H1 (cell line): ENCODE measurements around the gene RGS6. TPM values are rescaled to one million over a fixed set of nuclear protein-coding genes. Genes with fewer than 3 reads are reported as not detected.

Experiments
- CTCF ChIA-PET: fragments of 300-600 bp; sonication (Branson Sonifier 250); formaldehyde crosslinking; loops from one replicate; lab custom pipeline; 2021; ENCODE audit not compliant: partially characterized antibody; lab: Charles Lee
- POLR2A ChIA-PET: fragments of 300-600 bp; sonication (Branson Sonifier 250); formaldehyde crosslinking; loops from one replicate; lab custom pipeline; 2021; ENCODE audit warnings: inconsistent platforms; ENCODE audit not compliant: partially characterized antibody; lab: Charles Lee
- DNase-seq, 2 experiments: peaks; one replicate each; pipeline versions ENCODE4 v3.0.0 to v3.0.0-alpha.2; 2010 to 2022; ENCODE audit warnings: low spot score in 2 of 2, low read depth in 1 of 2, mixed read lengths in 1 of 2
- FAIRE-seq: peaks from 2 replicates; lab custom pipeline; 2011; peaks lifted over from hg19 to GRCh38; lab: Jason Lieb, UNC
- H2AFZ ChIP-seq: 2 replicates; pipeline ENCODE4 v1.8.1; 2012; ENCODE audit warnings: low read length, inconsistent platforms
- H2AK5ac ChIP-seq: 2 replicates; pipeline ENCODE4 v1.6.1; 2013; ENCODE audit warnings: low read depth, low read length
- H2BK120ac ChIP-seq: replicated peaks from 2 replicates; pipeline ENCODE3; 2013; ENCODE audit warnings: low read depth, low read length, inconsistent platforms
- H2BK12ac ChIP-seq: 2 replicates; pipeline ENCODE4 v1.6.1; 2013; ENCODE audit warnings: low read depth, low read length
- H2BK15ac ChIP-seq: 2 replicates; pipeline ENCODE4 v1.6.1; 2013; ENCODE audit warnings: low read length
- H2BK20ac ChIP-seq: 2 replicates; pipeline ENCODE4 v1.6.1; 2013; ENCODE audit warnings: low read length
- H2BK5ac ChIP-seq: 2 replicates; pipeline ENCODE4 v1.6.1; 2013; ENCODE audit warnings: low read depth, low read length
- H3K14ac ChIP-seq: 2 replicates; pipeline ENCODE4 v1.6.1; 2013; ENCODE audit warnings: inconsistent platforms; ENCODE audit not compliant: insufficient read length
- H3K18ac ChIP-seq: 2 replicates; pipeline ENCODE4 v1.6.1; 2013; ENCODE audit warnings: low read length; ENCODE audit errors: extremely low read depth
- H3K23ac ChIP-seq: 2 replicates; pipeline ENCODE4 v1.6.1; 2013; ENCODE audit warnings: inconsistent platforms; ENCODE audit not compliant: insufficient read length
- H3K23me2 ChIP-seq: 2 replicates; pipeline ENCODE4 v1.6.1; 2013; ENCODE audit warnings: low read depth, low read length
- H3K27ac ChIP-seq: 2 replicates; pipeline ENCODE4 v1.6.1; 2011; ENCODE audit warnings: low read depth, low read length, inconsistent platforms
- H3K27me3 ChIP-seq, 4 experiments: replicated peaks in 1 of 4; 1 replicate in 1 of 4; 2 replicates in 3 of 4; pipeline versions ENCODE4 v1.6.1 to v1.8.1; 2011 to 2013; ENCODE audit warnings: low read length in 3 of 4, mild to moderate bottlenecking in 3 of 4, inconsistent platforms in 2 of 4, mixed read lengths in 2 of 4, moderate library complexity in 1 of 4; ENCODE audit not compliant: control insufficient read depth in 3 of 4, insufficient read depth in 3 of 4; ENCODE audit errors: extremely low read depth in 1 of 4
- H3K36me3 ChIP-seq, 4 experiments: 2 replicates each; pipeline versions ENCODE4 v1.6.1 to v1.8.1; 2011 to 2013; ENCODE audit warnings: mild to moderate bottlenecking in 4 of 4, low read length in 3 of 4, moderate library complexity in 2 of 4, control low read depth in 1 of 4, inconsistent platforms in 1 of 4; ENCODE audit not compliant: insufficient read depth in 4 of 4, control insufficient read depth in 2 of 4
- H3K4ac ChIP-seq: replicated peaks from 2 replicates; pipeline ENCODE3; 2013; ENCODE audit warnings: low read length, low read depth, mixed read lengths, inconsistent platforms; ENCODE audit not compliant: insufficient read length
- H3K4me1 ChIP-seq, 4 experiments: replicated peaks in 1 of 4; 1 replicate in 1 of 4; 2 replicates in 3 of 4; pipeline versions ENCODE4 v1.6.1 to v1.8.1; 2011 to 2013; ENCODE audit warnings: low read length in 3 of 4, inconsistent platforms in 2 of 4, mixed read lengths in 1 of 4; ENCODE audit not compliant: insufficient read depth in 4 of 4, control insufficient read depth in 3 of 4
- H3K4me2 ChIP-seq, 2 experiments: 2 replicates each; pipeline versions ENCODE4 v1.6.1 to v1.8.1; 2011 to 2013; ENCODE audit warnings: low read depth in 2 of 2, low read length in 2 of 2, control low read depth in 1 of 2, inconsistent platforms in 1 of 2, mild to moderate bottlenecking in 1 of 2; ENCODE audit not compliant: insufficient read depth in 1 of 2
- H3K4me3 ChIP-seq, 4 experiments: fragments of 200-600, 300-600 bp in 1 of 4; sonication (generic), shearing (Covaris generic), sonication (Bioruptor Twin) in 1 of 4; 2 replicates each; pipeline versions ENCODE4 v1.5.1 to v1.8.1; 2011 to 2016; ENCODE audit warnings: low read length in 4 of 4, low read depth in 3 of 4, control low read depth in 2 of 4, inconsistent platforms in 2 of 4, mild to moderate bottlenecking in 2 of 4, mixed read lengths in 1 of 4, moderate library complexity in 1 of 4; ENCODE audit not compliant: insufficient read depth in 2 of 4; ENCODE audit errors: extremely low read depth in 1 of 4
- H3K56ac ChIP-seq: replicated peaks from 2 replicates; pipeline ENCODE3; 2013; ENCODE audit warnings: low read depth, mild to moderate bottlenecking, mixed read lengths, low read length, inconsistent platforms; ENCODE audit not compliant: insufficient read length
- H3K79me1 ChIP-seq: 2 replicates; pipeline ENCODE4 v1.6.1; 2013; ENCODE audit warnings: low read depth, low read length, control low read depth
- H3K79me2 ChIP-seq, 2 experiments: 2 replicates each; pipeline versions ENCODE4 v1.6.1 to v1.8.1; 2012 to 2013; ENCODE audit warnings: low read length in 2 of 2, mild to moderate bottlenecking in 2 of 2, inconsistent platforms in 1 of 2; ENCODE audit not compliant: insufficient read depth in 2 of 2, control insufficient read depth in 1 of 2
- H3K9ac ChIP-seq, 4 experiments: replicated peaks in 1 of 4; 1 replicate in 1 of 4; 2 replicates in 3 of 4; pipeline versions ENCODE4 v1.6.1 to v1.8.1; 2011 to 2013; ENCODE audit warnings: low read depth in 3 of 4, low read length in 3 of 4, control low read depth in 2 of 4, mild to moderate bottlenecking in 2 of 4, moderate library complexity in 2 of 4, inconsistent platforms in 1 of 4; ENCODE audit errors: extremely low read depth in 1 of 4
- H3K9me3 ChIP-seq, 2 experiments: 2 replicates each; pipeline versions ENCODE4 v1.6.1 to v1.8.1; 2012 to 2013; ENCODE audit warnings: mild to moderate bottlenecking in 2 of 2, moderate library complexity in 2 of 2, control low read depth in 1 of 2, inconsistent platforms in 1 of 2, low read depth in 1 of 2, low read length in 1 of 2, mixed read lengths in 1 of 2; ENCODE audit not compliant: insufficient read depth in 2 of 2
- H4K20me1 ChIP-seq, 2 experiments: replicated peaks in 1 of 2; 2 replicates each; pipeline versions ENCODE3 to v1.8.1; 2011 to 2013; ENCODE audit warnings: inconsistent platforms in 2 of 2, low read length in 2 of 2, mild to moderate bottlenecking in 1 of 2; ENCODE audit not compliant: insufficient read depth in 2 of 2, control insufficient read depth in 1 of 2
- H4K5ac ChIP-seq: 2 replicates; pipeline ENCODE4 v1.6.1; 2013; ENCODE audit warnings: low read length, low read depth, mixed read lengths, inconsistent platforms; ENCODE audit not compliant: insufficient read length
- H4K8ac ChIP-seq: 2 replicates; pipeline ENCODE4 v1.8.0; 2013; ENCODE audit warnings: mild to moderate bottlenecking, moderate library complexity, low read length, inconsistent platforms; ENCODE audit not compliant: insufficient read depth; ENCODE audit errors: extremely low read depth
- H4K91ac ChIP-seq: replicated peaks from 2 replicates; pipeline ENCODE3; 2013; ENCODE audit warnings: low read length, mixed read lengths, inconsistent platforms; ENCODE audit not compliant: insufficient read length
- CHD2 ChIP-seq: IDR thresholded peaks from 2 replicates; pipeline ENCODE4 v1.6.1; 2012; ENCODE audit warnings: low read length, improper control_type of control experiment
- EGR1 ChIP-seq: IDR thresholded peaks from 2 replicates; pipeline ENCODE4 v1.6.1; 2011; ENCODE audit warnings: low read depth, low read length, borderline replicate concordance
- EP300 ChIP-seq, 2 experiments: IDR thresholded peaks; 1 replicate in 1 of 2; 2 replicates in 1 of 2; pipeline ENCODE4 v1.6.1; 2011 to 2012; ENCODE audit warnings: low read depth in 2 of 2, low read length in 2 of 2, mild to moderate bottlenecking in 2 of 2, borderline replicate concordance in 1 of 2, inconsistent platforms in 1 of 2, moderate library complexity in 1 of 2
- HDAC6 ChIP-seq: IDR thresholded peaks from one replicate; pipeline ENCODE4 v1.7.1; 2012; ENCODE audit warnings: low read depth, mild to moderate bottlenecking, inconsistent platforms, low read length, moderate library complexity
- RBBP5 ChIP-seq: IDR thresholded peaks from 2 replicates; pipeline ENCODE4 v1.7.1; 2012; ENCODE audit warnings: low read depth, mild to moderate bottlenecking, inconsistent platforms, low read length, moderate library complexity, borderline replicate concordance
- RFX5 ChIP-seq: IDR thresholded peaks from 2 replicates; pipeline ENCODE4 v1.6.1; 2011; ENCODE audit warnings: low read depth, low read length, improper control_type of control experiment, borderline replicate concordance
- SAP30 ChIP-seq: fragments of 300-600 bp; sonication (generic); IDR thresholded peaks from 2 replicates; pipeline ENCODE4 v1.7.1; 2012; ENCODE audit warnings: low read length, moderate library complexity, mild to moderate bottlenecking, inconsistent platforms; ENCODE audit not compliant: insufficient read depth, insufficient replicate concordance
- SIN3A ChIP-seq, 2 experiments: IDR thresholded peaks in 1 of 2; conservative IDR thresholded peaks in 1 of 2; 2 replicates each; pipeline ENCODE4 v1.6.1; 2011 to 2012; ENCODE audit warnings: low read length in 2 of 2, improper control_type of control experiment in 1 of 2, low read depth in 1 of 2, mild to moderate bottlenecking in 1 of 2
- SIRT6 ChIP-seq: IDR thresholded peaks from one replicate; pipeline ENCODE4 v1.7.1; 2012; ENCODE audit warnings: low read length, inconsistent platforms
- SP4 ChIP-seq: IDR thresholded peaks from 2 replicates; pipeline ENCODE4 v1.6.1; 2012; ENCODE audit warnings: low read length, inconsistent platforms
- TAF1 ChIP-seq: IDR thresholded peaks from 2 replicates; pipeline ENCODE4 v1.6.1; 2011; ENCODE audit warnings: mild to moderate bottlenecking, low read depth, low read length
- ZNF274 ChIP-seq: IDR thresholded peaks from 2 replicates; pipeline ENCODE4 v1.7.0; 2012; ENCODE audit warnings: low read length, borderline replicate concordance; ENCODE audit errors: extremely low read depth
- WGBS, 2 experiments: shearing (Covaris generic) in 1 of 2; methylation state at CpG; one replicate each; pipeline versions ENCODE4 v1.1.6 to v1.1.7; 2013 to 2015; ENCODE audit warnings: low lambda C conversion rate in 2 of 2, mixed read lengths in 2 of 2, inconsistent platforms in 1 of 2, low coverage in 1 of 2, missing lambda C conversion rate in 1 of 2; ENCODE audit not compliant: insufficient replicate concordance in 2 of 2, insufficient coverage in 1 of 2, insufficient read length in 1 of 2; ENCODE audit errors: extremely low coverage in 1 of 2, missing lambda C conversion rate in 1 of 2; 5-methylcytosine and 5-hydroxymethylcytosine counted together
- polyA plus RNA-seq, 7 experiments: library from polyadenylated mRNA; depleted of rRNA in 3 of 7; stranded (reverse) in 5 of 7; unstranded in 2 of 7; fragments of >200 nt in 5 of 7; fragments of 200-250 nt in 2 of 7; gene quantifications; 1 replicate in 5 of 7; 2 replicates in 1 of 7; 4 replicates in 1 of 7; pipeline versions ENCODE4 v1.2.1 to v1.2.3, GENCODE V29; 2011 to 2013; ENCODE audit warnings: missing spikeins in 2 of 7, mixed read lengths in 2 of 7
- total RNA-seq: library from RNA; stranded (reverse); fragmentation: NEBNext Ultra II Directional; extraction: Animal tissue kit (Norgen Biotek cat#: 25700); gene quantifications from 2 replicates; pipeline ENCODE4 v1.2.1, GENCODE V29; 2021

The RGS6 gene
- total and polyA plus RNA-seq, 2 of the 8 experiments (the other 6 are each of a cell fraction or from before 2014, with no cell fraction given), result 0.26 to 1.1 TPM

DNA sequence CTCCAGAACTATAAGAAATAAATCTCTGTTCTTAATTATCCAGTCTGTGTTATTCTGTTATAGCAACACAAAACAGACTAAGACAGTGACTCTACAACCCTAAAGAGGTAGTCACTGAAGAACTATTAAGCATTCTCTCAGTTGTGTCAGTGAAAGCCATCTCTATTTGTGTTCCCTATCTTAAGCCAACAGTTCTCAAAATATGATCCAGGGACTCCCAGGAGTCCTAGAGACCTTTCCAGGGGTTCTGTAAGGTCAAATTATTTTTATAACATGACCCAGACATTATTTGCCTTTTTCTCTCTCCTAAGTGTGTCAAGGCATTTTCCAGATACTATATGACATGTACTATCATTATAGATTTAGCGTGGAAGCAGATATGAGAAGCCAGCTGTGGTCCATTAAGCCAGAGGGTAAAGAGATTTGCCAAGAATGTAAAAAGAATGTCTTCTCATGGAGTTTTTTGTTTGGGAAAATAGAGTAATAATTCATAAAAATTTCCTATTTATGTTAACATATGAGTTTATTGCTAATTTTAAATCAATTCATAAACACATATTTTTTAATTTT, 315.8 kb downstream of the RGS6 start:
- Histone ChIP-seq H2AFZ (no peak overlapping the region), H2BK20ac (no peak overlapping the region), H3K79me1 (no peaks in the 10 kb centered on the region), H3K4me1 (peaks cover 0 to 6% (median 3%) of the 10 kb centered on the region in 4 experiments; a peak in 5 of 7 replicates), H4K91ac (no peak overlapping the region), H2AK5ac (no peak overlapping the region), H4K5ac (no peak overlapping the region), H3K4me3 (no peak overlapping the region), H3K4ac (no peak overlapping the region), H3K9ac (no peak overlapping the region), H3K18ac (no peak overlapping the region), H4K20me1 (no peaks in the 10 kb centered on the region), H3K79me2 (no peaks in the 10 kb centered on the region), H3K23me2 (no peaks in the 10 kb centered on the region), H3K9me3 (peaks cover 20% of the 10 kb centered on the region in 2 experiments; a peak in 3 of 4 replicates), H3K23ac (no peak overlapping the region), H3K56ac (no peak overlapping the region), H3K14ac (no peak overlapping the region), H3K27ac (no peak overlapping the region), H2BK12ac (no peak overlapping the region), H3K27me3 (no peaks in the 10 kb centered on the region), H3K4me2 (no peak overlapping the region), H2BK15ac (no peak overlapping the region), H2BK120ac (no peak overlapping the region), H4K8ac (no peak overlapping the region), H3K36me3 (peaks cover 0 to 10% (median 0%) of the 10 kb centered on the region in 4 experiments; a peak in 2 of 8 replicates), H2BK5ac (no peak overlapping the region)
- FAIRE-seq (no peak), DNase-seq (no peak)
- 91% methylated on average over 1 of the region's 1 CpG; no CpG with 5 or more reads in 1 of the 2 experiments for WGBS, 2 experiments
- POLR2A ChIA-PET, result no interaction called here
- CTCF ChIA-PET, result no interaction called here
- TF ChIP-seq EGR1 (no peak), RBBP5 (no peak), HDAC6 (no peak), EP300 (IDR thresholded peaks at IDR 0.05; ENCODE audit: borderline replicate concordance in 1 of 2, low read depth in 2 of 2, low read length in 2 of 2) (no peak), CHD2 (no peak), SIRT6 (no peak), SIN3A (conservative IDR thresholded peaks at IDR 0.05 in 1 of 2, IDR thresholded peaks at IDR 0.05 in 1 of 2; ENCODE audit: low read depth in 1 of 2, low read length in 2 of 2) (no peak), SAP30 (no peak), TAF1 (no peak), RFX5 (no peak), ZNF274 (no peak), SP4 (no peak)
